Keratinocyte (primary cell): ENCODE measurements around the gene APEH.
A peak's percentile ranks its signal among the peaks of the same experiment; 100 is the strongest.

ENCODE experiments used
- EZH2 ChIP-seq: IDR thresholded peaks from one replicate; pipeline ENCODE4 v1.6.1; 2012; ENCODE audit warnings: inconsistent platforms, mild to moderate bottlenecking, low read length, moderate library complexity
- TF ChIP-seq, protein P1 (sequence below), 3 experiments: IDR thresholded peaks in 1 of 3; conservative IDR thresholded peaks in 1 of 3; optimal IDR thresholded peaks in 1 of 3; 2 replicates in 2 of 3; 3 replicates in 1 of 3; pipeline versions ENCODE3 to v1.5.1; 2011; ENCODE audit warnings: low read length in 3 of 3, mild to moderate bottlenecking in 3 of 3, moderate library complexity in 2 of 3, control low read depth in 1 of 3, inconsistent platforms in 1 of 3; ENCODE audit not compliant: insufficient read depth in 2 of 3; ENCODE audit errors: extremely low read depth in 1 of 3

DNA sequence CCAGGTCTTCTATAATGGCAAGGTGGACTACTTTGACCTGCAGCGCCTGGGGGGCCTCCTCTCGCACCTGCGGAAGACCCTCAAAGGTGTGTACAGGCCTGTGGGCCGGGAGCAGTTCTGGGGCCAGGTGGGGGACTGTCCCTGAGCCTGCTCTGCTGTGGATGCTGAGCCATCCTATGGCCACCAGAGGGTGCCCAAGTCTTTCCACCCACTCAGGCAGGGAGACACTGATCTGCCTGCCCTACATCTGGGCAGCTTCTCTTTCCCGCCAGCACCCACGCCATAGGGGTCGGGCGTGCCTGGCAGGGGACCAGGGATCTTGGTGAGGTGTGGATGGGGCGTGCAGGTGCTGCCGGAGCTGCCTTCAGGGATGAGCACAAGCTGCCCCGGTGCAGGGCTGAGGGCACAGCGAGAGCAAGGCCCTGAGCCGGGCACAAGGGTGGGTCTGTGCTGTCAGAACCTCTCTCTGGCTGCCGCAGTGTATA is 29.3 kb downstream of the APEH start:
- TF ChIP-seq, protein P1, sequence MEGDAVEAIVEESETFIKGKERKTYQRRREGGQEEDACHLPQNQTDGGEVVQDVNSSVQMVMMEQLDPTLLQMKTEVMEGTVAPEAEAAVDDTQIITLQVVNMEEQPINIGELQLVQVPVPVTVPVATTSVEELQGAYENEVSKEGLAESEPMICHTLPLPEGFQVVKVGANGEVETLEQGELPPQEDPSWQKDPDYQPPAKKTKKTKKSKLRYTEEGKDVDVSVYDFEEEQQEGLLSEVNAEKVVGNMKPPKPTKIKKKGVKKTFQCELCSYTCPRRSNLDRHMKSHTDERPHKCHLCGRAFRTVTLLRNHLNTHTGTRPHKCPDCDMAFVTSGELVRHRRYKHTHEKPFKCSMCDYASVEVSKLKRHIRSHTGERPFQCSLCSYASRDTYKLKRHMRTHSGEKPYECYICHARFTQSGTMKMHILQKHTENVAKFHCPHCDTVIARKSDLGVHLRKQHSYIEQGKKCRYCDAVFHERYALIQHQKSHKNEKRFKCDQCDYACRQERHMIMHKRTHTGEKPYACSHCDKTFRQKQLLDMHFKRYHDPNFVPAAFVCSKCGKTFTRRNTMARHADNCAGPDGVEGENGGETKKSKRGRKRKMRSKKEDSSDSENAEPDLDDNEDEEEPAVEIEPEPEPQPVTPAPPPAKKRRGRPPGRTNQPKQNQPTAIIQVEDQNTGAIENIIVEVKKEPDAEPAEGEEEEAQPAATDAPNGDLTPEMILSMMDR (optimal IDR thresholded peaks at IDR 0.05 in 1 of 3, IDR thresholded peaks at IDR 0.05 in 1 of 3, conservative IDR thresholded peaks at IDR 0.05 in 1 of 3; ENCODE audit: extremely low read depth in 1 of 3, insufficient read depth in 2 of 3, low read length in 3 of 3), result peak in 2 of 3 experiments; percentile 81 to 94
- TF ChIP-seq EZH2, result no peak
